Epidermal melanocyte (primary cell): ENCODE data around the gene USP47.
A peak's percentile ranks its signal among the peaks of the same experiment; 100 is the strongest.

ENCODE experiments used
- DNase-seq: peaks from one replicate; pipeline ENCODE4 v3.0.0; 2011; ENCODE audit warnings: low spot score; ENCODE audit not compliant: insufficient read length

The USP47 gene, protein sequence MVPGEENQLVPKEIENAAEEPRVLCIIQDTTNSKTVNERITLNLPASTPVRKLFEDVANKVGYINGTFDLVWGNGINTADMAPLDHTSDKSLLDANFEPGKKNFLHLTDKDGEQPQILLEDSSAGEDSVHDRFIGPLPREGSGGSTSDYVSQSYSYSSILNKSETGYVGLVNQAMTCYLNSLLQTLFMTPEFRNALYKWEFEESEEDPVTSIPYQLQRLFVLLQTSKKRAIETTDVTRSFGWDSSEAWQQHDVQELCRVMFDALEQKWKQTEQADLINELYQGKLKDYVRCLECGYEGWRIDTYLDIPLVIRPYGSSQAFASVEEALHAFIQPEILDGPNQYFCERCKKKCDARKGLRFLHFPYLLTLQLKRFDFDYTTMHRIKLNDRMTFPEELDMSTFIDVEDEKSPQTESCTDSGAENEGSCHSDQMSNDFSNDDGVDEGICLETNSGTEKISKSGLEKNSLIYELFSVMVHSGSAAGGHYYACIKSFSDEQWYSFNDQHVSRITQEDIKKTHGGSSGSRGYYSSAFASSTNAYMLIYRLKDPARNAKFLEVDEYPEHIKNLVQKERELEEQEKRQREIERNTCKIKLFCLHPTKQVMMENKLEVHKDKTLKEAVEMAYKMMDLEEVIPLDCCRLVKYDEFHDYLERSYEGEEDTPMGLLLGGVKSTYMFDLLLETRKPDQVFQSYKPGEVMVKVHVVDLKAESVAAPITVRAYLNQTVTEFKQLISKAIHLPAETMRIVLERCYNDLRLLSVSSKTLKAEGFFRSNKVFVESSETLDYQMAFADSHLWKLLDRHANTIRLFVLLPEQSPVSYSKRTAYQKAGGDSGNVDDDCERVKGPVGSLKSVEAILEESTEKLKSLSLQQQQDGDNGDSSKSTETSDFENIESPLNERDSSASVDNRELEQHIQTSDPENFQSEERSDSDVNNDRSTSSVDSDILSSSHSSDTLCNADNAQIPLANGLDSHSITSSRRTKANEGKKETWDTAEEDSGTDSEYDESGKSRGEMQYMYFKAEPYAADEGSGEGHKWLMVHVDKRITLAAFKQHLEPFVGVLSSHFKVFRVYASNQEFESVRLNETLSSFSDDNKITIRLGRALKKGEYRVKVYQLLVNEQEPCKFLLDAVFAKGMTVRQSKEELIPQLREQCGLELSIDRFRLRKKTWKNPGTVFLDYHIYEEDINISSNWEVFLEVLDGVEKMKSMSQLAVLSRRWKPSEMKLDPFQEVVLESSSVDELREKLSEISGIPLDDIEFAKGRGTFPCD (N-terminal part only)

DNA sequence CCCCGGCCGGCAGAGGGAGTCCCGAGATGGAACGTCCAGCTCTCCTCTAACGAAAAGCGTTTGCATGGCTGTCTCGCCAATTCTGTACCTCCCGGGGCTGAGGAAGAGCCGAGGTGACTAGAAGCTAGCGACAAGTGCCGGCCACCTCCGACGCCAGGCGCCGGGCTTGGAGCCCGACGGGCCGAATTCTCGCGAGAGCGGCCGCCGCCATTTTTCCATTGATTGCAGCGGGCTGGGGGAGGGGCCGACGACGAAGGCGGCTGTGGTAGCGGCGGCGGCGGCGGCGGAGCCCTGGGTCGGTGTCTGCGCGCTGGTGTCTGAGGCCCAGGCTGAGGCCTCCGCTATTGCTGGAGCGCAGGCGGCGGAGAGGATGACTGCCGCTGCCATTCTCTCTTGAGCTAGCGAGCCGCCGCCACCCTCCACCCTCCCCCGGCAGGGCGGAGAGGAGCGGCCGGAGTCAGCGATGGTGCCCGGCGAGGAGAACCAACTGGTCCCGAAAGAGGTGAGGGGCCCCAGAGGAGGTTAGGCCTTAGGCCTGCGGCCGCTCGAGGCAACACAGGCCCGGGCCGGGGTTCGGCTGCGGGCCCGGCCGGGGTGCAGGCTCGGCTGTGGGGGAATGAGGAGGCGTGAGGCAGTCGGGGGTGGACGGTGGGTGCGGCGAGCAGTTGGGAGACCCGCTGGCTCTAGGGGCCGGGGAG lies at the start of gene USP47:
Gene USP47, plus strand, starts transcription at position 250 of the 698 bp plus-strand sequence. Its CDS starts 214 bp downstream, at position 464.
- DNase-seq, result peak; percentile 57

DNA sequence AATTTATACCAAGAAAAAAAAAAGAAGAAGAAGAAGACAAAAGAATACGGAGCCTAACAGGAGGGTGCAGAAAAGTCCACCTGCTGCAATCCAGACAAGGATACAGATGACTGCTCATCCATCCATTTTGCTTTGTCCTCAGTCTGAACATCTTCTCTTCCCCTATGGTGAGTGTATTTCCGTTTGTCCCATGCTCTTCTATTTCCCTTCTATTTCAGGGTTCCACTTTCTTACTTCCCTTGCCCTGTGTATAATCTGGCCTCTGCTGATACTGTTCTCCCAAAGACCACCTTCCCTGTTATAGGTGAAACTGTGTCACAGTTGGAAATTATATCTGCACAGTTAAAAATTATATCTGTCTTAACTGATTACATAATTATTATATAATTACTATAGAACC lies 48.7 kb upstream of the USP47 start:
- DNase-seq, result no peak

DNA sequence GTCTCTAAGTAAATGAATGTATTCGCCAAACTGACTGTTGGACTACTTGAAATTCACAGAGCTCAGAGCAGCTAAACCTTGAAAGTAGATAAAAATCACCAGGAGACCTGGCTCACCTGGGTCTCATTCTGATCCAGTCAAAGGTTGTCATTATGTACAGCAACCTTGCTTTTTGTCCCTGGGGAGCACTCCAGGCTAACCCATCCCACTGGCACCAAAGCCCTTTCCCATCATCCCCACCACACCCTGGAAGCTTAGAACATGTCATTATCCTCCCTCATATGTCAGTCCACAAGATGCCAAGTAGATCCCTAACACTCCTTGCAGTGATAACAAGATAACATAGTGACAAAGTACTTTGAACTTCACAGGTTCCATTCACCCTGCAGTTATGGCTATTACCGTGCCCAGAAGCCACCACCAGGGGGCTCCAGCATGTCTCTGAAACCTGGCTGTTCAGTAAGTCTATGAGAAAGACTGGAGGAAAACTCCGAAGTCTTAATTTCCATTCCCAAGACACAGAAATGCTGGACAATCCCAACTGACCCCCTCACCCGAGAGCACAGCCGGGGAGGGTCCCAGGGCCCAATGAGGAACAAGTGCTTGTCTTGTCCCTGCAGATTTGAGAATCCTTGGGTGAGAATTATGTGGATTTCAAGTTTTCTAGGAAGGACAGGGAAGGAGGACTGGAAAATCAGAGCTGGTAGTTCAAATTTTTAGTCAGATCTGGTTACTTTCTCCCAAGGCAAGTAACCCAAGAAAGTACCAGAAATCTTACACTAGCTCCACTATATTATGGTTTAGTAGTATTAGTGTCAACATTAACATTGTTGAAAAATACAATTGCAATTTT lies 43.0 kb upstream of the USP47 start:
- DNase-seq, result peak; percentile 51

DNA sequence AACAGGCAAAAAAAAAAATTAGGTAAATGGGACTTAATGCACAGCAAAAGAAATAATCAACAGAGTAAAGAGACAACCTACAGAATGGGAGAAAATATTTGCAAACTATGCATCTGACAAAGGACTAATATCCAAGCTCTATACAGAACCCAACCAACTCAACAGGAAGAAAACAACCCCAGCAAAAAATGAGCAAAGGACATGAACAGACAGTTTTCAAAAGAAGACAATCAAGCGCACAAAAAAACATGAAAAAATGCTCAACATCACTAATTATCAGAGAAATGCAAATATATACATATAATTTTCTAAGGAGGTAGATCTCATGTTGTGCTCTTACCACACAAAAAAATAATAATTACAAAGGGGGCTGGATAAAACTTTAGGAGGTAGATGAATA lies 36.5 kb upstream of the USP47 start:
- no peak for DNase-seq

DNA sequence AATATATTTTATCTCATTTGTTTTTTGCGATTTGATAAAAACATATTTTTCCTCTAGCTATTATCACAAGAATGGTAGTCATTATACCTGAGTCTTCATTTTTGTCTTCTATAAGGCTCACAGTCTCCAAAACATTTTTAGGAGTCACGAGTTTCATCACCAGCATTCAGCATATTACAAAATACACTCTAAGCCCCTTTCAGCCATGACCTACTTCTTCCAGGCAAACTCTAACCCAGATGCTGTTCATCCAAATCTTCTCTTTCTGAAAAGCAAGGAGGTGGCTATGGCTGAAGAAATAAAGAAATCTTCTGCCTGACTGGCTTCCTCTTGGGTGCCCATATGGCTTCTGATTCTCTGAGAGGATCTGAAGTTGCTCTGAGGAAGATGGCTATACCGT lies 35.7 kb upstream of the USP47 start:
- no peak for DNase-seq

DNA sequence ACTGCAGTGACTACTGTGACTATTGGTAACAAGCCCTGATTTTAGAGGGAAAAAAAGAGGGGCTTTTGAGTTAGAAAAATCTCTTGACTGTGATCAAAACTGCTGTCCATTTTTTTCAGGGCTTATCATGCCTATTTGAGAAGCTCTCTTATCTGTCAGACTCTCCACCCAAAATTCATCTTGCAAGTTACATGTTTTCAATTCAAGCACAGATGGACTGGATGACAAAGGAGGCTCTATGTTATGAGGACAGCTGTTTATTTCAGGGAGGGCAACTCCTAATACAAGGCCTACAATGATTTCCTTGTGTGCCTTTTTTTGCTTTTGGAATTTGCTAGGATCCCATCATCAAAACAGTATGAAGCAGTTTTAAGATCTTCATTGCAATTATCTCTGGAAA lies 35.2 kb upstream of the USP47 start:
- DNase-seq, result peak; percentile 75

DNA sequence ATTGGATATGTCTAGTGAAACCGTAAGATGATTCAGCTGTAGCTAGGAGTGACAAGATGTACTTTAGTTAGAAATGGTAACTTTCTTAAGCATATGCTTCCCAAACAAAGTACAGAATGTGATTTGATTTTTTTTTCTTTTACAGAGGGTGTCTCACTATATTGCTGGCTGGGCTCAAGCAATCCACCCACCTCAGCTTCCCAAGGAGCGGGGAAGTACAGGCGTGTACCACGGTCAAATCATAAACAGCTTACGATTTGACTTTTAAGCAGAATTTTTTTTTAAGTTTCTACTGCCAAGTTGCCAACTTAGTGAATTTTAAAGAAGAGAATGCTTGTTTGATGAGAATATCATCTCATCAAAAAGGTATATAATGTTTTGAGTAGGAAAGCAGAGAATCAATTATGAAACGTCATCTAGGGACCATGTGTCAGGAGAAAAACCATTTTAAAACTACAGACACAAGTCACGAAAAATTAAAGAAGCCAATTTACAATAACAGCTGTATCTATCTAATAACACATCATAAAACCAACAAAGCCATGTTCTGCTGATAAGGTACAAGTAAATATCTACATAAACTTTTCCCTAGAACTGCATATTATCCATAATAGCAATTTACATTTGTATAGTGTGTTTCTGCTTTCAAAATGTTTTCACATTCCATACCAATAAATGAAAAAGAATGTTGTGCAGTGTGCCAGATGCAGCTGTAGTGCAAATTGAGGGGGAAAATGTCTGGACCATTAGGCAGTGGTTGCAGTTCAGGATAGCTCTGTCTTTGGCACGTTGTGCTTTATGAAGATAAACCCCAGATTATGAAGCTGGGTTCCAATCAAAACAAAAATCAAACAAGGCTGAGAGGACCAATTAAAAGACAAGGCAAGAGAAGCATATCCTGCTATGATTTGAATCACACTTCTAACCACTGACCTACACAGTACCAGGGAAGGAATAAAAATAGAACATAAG lies 33.7 kb upstream of the USP47 start:
- DNase-seq, result no peak

DNA sequence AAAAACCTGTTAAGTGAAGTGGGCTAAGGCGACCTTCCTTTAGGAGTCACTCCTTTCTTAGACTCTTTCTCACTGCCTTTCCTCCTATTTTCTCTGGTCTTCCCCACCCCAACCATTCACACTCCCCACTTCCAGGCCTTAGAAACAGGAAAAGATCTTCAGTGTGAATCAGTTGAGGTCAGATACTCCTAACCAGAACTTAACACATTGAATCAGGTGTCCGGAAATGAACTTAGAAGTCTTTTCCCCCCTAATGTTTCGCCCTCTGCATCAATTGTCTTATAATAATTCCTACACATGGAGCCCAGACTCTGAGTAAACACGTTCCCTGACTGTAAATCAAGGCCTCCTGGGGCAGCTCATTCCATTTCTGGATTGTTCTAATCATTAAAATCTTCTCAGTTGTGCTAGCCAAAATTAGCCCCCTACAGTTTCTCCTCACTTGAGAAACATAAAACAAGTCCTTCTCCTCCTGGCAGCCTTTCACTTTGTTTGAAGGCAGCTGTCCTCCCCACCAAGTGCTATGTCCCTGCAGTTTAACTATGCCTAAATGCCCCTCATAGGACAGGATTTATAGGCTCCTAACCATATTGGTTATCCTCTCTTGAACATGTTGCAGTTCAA lies 32.7 kb upstream of the USP47 start:
- DNase-seq, result no peak

DNA sequence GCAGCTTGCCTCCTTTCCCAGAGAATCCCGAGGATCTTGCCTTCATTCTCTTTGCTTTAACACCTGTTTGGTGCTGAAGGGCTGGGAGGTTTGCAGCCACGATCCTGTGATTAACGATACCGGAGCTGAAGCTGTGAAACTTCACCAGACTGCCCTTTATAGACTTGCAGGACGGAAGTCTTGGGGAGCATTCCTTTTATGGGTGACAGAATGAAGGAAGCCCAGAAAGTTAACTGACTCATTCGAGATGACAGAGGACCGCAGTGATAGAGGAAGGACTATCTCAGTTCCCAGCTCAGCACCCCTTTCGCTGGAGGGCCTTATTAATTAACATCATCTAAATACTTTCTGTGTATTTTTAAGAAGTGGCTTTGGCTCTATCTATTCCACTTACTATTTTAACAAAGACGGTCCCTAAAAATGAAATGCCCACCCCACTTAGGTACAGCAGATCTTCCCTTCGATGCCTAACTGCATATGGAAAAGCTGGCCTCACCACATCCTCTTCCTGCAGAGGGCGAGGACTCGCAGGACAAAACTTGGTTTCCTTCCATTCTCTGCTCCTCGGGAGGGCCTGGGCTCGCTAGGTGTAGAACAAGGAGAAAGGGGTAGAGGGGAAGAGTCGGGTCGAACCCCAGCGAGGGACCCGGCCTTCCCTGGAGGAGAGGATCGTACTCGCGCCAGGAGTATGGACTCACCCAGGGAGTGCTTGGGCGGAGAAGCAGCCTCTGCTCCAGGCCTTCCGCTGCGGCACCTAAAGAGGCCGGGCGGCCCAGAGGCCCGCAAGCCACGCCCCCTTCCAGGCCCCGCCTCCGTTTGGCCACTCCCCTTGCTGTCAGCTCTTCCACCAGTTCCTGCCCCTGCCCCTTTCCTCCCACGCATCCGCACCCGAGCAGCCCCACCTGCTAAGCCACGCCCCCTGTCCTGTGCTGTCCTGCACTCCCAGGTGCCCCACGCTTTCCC lies 30.7 kb upstream of the USP47 start:
- DNase-seq, result no peak

DNA sequence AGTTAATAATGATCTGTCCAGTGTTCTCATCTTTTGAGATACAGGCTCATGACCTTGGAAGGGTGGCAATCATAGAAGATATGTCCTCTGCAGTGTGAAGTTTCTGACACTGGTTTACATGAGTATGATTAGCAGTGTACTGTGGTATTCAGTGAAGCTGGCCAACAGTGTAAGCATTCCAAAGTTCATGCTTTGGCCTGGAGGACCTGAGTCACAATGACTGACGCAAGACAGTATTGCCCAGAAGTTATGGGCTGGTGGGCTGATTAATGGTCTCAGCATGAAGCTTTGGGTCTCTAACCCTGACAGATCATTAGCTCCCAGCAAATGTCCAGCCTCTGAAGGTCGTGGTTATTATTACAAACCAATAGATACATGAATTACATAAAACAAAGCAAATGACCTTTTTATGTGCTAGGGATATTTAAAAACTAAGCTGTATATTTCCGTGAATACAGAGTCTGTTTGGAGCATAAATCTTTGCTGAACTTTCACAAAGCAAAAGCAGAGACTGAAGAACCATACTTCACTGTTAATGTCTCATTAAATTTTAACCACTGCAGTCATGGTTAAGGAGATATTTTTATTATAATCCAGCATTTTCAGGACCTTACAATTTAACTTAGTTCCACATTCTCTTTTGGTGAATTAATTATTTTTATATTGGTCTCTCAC lies 28.3 kb upstream of the USP47 start:
- DNase-seq, result peak; percentile 60

DNA sequence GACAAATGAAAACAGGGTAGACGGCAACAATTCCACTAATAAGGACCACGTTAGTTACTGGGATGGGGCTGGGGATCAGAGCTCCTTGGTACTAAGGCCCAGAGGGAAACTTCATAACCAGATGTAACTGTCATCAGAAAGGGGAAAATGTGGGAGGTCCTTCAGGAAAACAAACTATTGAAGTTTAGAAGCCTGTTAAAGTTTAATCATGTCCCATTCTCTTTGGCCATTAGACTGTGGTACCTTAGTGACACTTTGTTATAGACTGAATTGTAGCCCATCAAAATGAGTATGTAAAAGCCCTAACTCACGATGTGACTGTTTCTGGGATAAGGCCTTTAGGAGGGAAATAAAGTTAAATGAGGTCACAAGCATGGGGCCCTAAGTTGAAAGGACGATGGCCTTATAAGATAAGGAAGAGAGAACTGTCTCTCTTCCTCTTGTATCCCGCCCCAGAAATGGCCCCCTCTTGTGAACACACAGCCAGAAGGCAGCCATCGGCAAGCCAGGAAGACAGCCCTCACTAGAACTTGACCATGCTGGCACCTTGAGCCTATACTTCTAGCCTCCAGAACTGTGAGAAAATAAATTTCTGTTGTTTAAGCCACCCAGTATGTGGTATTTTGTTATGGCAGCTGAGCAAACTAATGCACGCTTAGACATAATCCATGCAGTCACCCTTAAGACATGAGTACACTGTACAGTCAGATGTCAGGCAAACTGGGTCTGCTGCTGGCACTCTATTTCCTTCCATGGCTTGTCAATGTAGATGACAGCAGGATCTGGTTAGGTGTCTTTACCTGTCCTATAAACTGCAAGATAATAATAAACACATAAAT lies 26.9 kb upstream of the USP47 start:
- no peak for DNase-seq

DNA sequence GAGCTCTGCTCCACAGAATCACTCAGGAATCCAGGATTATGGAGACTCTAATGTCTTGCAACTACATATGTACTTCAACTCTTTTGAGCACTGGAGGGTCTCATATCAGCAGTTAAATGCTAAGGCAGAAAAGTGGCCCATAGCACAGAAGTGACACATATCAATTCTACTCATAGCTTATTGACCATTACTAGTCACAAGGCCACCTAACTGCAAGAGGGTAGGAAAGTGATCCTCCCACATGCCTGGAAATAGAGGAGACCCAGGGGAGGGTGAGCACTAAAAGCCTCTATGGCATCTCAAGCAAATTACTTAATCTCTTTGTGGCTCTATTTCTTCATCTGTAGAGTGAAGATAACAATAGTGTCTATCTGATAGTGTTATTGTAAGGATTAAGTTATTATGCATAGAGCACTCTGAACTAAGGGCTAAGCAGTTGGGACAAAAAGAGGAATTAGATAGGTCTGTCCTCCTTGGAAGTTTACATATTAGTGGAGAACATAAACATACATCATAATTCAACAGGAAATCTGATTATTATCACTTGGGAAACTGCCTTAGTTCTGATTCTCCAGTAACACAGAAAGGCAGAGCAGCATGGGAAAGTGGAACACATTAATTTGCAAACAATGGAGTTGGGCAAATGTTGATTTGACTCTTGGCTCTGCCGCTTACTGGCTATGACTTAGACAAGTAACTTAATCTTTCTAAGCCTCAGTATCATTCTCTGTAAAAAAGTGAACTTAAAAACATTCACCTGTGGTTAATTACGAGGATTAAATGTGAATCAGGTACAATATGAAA lies 25.1 kb upstream of the USP47 start:
- no peak for DNase-seq

DNA sequence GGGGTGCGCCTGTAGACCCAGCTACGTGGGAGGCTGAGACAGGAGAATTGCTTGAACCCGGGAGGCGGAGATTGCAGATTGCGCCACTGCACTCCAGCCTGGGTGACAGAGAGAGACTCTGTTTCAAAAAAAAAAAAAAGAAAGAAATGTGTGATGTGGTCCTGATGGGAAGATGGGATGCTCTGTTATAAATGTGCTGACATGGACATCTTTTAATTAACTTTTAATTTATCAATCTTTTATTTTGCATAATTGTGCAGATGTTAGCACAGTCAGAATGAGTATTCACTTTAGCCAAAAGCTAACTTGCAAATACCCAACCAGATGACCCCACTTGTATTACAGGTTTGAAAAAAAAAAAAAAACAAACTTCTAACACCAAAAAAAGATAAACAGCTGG lies 23.8 kb upstream of the USP47 start:
- DNase-seq, result no peak

DNA sequence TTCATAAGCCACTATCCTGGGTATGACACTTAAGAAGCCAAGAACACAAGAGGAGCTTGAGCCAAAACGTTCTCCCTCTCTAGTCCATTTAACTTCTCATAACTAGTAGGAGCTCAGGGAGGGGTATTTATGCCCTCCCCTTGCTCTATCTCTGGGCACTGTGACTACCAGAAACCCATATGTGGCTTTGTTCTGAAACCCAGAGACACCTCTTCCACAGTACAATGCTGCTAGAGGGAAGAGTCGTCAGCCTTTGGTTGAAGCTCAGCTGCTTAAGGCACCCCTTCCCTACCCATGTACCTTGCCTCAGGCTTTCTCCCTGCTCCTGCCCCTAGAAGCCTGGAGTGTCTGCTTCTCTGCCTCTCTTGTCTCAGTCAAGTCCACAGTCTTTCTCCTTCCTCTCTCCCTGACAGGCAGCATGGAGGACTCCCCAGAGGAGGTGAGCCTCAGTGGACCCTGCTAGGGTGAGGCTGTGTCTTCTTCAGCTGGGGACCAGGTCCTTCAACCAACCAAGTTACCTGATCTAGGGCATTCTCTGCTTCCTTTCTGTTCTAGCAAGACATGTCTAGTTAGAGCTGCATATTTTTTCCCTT lies 23.1 kb upstream of the USP47 start:
- DNase-seq, result no peak

DNA sequence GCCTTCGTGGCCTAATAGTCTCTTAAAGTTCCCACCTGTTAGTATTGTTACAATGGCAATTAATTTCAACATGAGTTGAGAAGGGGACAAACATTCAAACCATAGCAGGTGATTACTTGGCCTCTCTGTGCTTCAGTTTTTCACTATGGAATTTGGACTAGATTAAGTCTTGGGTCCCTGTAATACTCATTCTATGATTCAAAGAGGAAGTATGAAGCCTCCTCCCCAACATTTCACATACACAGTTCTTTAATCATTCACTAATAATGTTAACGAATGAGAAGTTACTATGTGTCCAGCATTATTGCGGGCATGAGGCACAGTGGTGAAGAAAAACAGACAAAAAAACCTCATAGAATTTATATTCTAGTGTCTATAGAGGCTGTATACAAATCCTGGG lies 19.9 kb upstream of the USP47 start:
- no peak for DNase-seq
